BLaER1 (cell line): ENCODE results near the gene TIGD2.

ENCODE experiments used
- H3K27ac ChIP-seq: shearing (Covaris generic); formaldehyde crosslinking; 2 replicates; pipeline ENCODE4 v1.8.1; 2022
- H3K27me3 ChIP-seq: shearing (Covaris generic); formaldehyde crosslinking; 2 replicates; pipeline ENCODE4 v1.8.1; 2022
- H3K36me3 ChIP-seq: shearing (Covaris generic); formaldehyde crosslinking; 2 replicates; pipeline ENCODE4 v1.8.1; 2022
- H3K4me1 ChIP-seq: shearing (Covaris generic); formaldehyde crosslinking; 2 replicates; pipeline ENCODE4 v1.8.1; 2022
- H3K4me2 ChIP-seq: shearing (Covaris generic); formaldehyde crosslinking; 2 replicates; pipeline ENCODE4 v1.8.1; 2022
- H3K4me3 ChIP-seq: shearing (Covaris generic); formaldehyde crosslinking; 2 replicates; pipeline ENCODE4 v1.8.1; 2022
- H3K9ac ChIP-seq: shearing (Covaris generic); formaldehyde crosslinking; 2 replicates; pipeline ENCODE4 v1.8.1; 2022
- H3K9me3 ChIP-seq: shearing (Covaris generic); formaldehyde crosslinking; 2 replicates; pipeline ENCODE4 v1.8.1; 2022
- H4K20me1 ChIP-seq: shearing (Covaris generic); formaldehyde crosslinking; 2 replicates; pipeline ENCODE4 v1.8.1; 2022
- Cebpa-rat ChIP-seq: shearing (Covaris generic); IDR thresholded peaks from 2 replicates; pipeline ENCODE4 v1.8.1; 2022

TIGD2 gene

DNA sequence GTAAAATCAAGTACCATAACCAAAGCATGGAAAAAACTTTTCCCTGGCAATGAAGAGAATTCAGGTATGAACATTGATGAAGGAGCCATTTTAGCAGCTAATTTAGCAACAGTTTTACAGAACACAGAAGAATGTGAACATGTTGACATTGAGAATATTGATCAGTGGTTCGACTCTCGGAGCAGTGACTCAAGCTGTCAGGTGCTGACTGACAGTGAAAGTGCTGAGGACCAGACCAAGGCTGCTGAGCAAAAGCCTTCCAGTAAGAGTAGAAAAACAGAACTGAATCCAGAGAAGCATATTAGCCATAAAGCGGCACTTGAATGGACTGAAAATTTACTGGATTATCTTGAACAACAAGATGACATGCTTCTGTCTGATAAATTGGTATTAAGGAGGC lies 2.8 kb downstream of the TIGD2 start:
- Histone ChIP-seq H3K27ac (no peak overlapping the region), H3K4me3 (no peak overlapping the region), H3K4me1 (peaks cover 17% of the 10 kb centered on the region), H3K27me3 (peaks cover 14% of the 10 kb centered on the region), H4K20me1 (no peaks in the 10 kb centered on the region), H3K9ac (no peak overlapping the region), H3K36me3 (peaks cover 18% of the 10 kb centered on the region; the same call in 1 of the 2 replicates), H3K9me3 (0 out of 2 replicates have a peak, but pooled peaks cover 12% of the 10 kb centered on the region), H3K4me2 (no peak overlapping the region)
- no peak for TF ChIP-seq Cebpa-rat

DNA sequence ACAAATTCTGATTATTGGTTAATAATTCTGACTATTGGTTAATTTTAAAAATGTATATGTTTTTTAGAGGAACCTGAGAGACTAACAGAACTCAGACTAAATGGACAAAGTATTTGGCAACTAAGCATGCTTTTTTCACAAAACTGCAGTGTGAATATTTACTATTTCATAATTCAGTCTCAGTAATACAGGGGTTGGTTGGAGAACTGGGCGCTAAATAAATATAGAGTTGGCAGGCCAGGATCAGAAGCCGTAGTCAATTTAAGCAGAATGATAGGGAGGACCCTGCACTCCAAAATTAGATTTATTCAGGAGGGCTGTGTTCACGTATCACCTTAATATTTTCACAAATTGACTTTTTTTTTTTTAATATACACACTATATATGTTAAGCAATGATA lies 5.8 kb downstream of the TIGD2 start:
- TF ChIP-seq Cebpa-rat = no peak

DNA sequence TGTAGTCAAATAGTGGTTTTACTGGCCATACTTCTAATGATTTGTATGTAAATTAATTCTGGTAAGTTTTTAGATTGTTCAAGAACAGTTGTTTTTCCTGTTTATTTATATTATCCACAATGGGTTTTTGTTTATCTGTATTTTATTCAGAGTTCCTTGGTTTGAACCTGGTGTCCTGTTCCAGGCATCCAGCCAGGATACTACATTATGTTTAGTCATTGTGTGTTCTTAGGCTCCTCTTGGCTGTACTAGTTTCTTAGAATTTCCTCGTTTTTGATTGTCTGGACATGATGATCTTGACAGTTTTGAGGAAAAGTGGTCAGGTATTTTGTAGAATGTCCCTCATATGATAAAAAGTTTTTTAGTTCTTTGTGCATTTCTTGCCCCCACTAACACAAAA lies 7.8 kb downstream of the TIGD2 start:
- peaks cover 10% of the 10 kb centered on the region; the same call in 1 of the 2 replicates for H3K36me3 ChIP-seq
- TF ChIP-seq Cebpa-rat = no peak
- no peaks in the 10 kb centered on the region for H3K4me1 ChIP-seq
- H3K9me3 ChIP-seq = 0 out of 2 replicates have a peak, but pooled peaks cover 1% of the 10 kb centered on the region
- H4K20me1 ChIP-seq = no peaks in the 10 kb centered on the region
- no peak overlapping the region for H3K4me2 ChIP-seq
- no peak overlapping the region for H3K4me3 ChIP-seq
- H3K9ac ChIP-seq = no peak overlapping the region
- H3K27me3 ChIP-seq = no peaks in the 10 kb centered on the region
- H3K27ac ChIP-seq = no peak overlapping the region

More for the DNA sequence above, 5.8 kb downstream of the TIGD2 start:
- Histone ChIP-seq H3K4me2 (no peak overlapping the region), H3K4me1 (peaks cover 6% of the 10 kb centered on the region), H3K27ac (no peak overlapping the region), H3K9ac (no peak overlapping the region), H3K27me3 (no peaks in the 10 kb centered on the region), H3K4me3 (no peak overlapping the region), H3K36me3 (peaks cover 18% of the 10 kb centered on the region; the same call in 1 of the 2 replicates), H4K20me1 (no peaks in the 10 kb centered on the region), H3K9me3 (0 out of 2 replicates have a peak, but pooled peaks cover 12% of the 10 kb centered on the region)

DNA sequence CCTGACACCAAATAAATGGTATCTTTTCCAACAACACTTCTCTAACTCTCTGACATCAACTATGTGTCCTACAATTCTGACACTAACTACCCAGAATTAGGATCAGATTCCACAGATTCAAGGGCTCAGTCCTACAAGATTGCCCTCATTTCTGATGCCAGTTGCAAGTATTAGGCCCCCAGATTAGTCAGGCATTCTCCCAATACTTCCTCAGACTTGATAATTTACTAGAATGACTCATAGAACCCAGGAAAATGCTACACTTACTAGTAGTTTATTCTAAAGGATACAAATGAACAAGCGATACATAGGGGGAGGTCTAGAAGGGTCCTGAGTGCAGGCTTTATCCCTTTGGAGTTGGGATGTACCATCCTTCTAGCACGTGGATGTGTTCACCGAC lies 8.5 kb downstream of the TIGD2 start:
- H3K4me1 ChIP-seq = no peaks in the 10 kb centered on the region
- H3K36me3 ChIP-seq = peaks cover 9% of the 10 kb centered on the region; the same call in 1 of the 2 replicates
- H3K27me3 ChIP-seq = no peaks in the 10 kb centered on the region
- no peak overlapping the region for H3K27ac ChIP-seq
- H3K4me3 ChIP-seq = no peak overlapping the region
- H4K20me1 ChIP-seq = no peaks in the 10 kb centered on the region
- TF ChIP-seq Cebpa-rat = no peak
- H3K9ac ChIP-seq = no peak overlapping the region
- no peaks in the 10 kb centered on the region for H3K9me3 ChIP-seq
- no peak overlapping the region for H3K4me2 ChIP-seq

DNA sequence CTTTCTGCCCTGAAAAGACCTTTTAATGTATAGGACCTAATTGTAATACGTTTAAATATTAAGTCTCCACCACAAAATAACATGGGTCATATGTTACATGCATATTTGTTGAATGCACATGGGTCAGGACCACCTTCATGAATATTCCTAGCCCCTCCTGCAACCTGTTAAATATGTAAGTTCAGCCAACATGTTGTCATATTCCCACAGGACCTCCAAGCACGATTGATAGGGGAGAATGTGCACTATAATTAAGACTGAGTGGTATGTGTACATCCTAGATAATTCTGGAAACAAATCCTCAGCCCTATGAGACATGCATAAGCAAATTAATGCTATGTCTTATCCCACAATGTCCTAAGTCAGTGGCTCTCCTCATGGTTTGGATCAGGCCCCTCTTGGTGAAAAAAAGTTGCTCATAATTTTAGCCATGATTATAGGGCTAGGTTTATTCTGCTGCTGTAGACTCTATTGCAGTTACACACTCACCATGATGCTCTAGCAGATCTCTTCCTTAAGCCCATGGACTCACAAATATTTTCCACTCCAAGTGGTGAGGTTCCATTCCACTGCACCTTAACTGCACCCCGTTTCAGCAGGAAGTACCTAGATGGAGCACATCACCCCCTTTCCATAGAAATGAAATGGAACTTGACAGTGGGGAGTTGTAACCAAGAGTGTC lies 10.2 kb downstream of the TIGD2 start:
- no peak for TF ChIP-seq Cebpa-rat
- no peaks in the 10 kb centered on the region for H4K20me1 ChIP-seq
- H3K4me1 ChIP-seq = no peaks in the 10 kb centered on the region
- no peak overlapping the region for H3K9ac ChIP-seq
- H3K27ac ChIP-seq = no peak overlapping the region
- H3K4me3 ChIP-seq = no peak overlapping the region
- H3K36me3 ChIP-seq = peaks cover 4% of the 10 kb centered on the region; the same call in 1 of the 2 replicates
- H3K4me2 ChIP-seq = no peak overlapping the region
- H3K9me3 ChIP-seq = no peaks in the 10 kb centered on the region
- no peaks in the 10 kb centered on the region for H3K27me3 ChIP-seq

DNA sequence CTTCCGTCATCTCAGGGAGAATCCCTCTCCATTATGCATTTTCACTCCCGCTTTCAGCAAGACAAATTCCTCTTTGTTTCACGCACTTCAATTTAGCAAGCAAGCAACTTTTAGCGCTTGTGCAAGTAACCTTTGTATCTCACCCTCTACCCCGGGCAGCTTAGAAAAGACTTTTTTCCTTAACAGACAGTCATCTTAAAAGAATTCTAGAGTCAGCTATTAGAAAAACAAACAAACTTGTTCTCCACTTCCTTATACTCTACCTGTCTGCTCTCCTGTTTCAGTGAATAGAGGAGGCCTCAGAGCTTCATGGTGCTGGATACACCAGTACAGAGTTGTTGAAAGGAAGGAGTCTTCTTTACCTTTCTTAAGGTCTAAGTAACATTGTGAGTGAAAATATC lies 12.1 kb downstream of the TIGD2 start:
- Histone ChIP-seq H3K9me3 (no peaks in the 10 kb centered on the region), H3K9ac (no peak overlapping the region), H3K36me3 (no peaks in the 10 kb centered on the region), H3K4me2 (no peak overlapping the region), H3K27ac (no peak overlapping the region), H3K4me3 (no peak overlapping the region), H4K20me1 (no peaks in the 10 kb centered on the region), H3K4me1 (no peaks in the 10 kb centered on the region), H3K27me3 (no peaks in the 10 kb centered on the region)
- TF ChIP-seq Cebpa-rat = no peak

DNA sequence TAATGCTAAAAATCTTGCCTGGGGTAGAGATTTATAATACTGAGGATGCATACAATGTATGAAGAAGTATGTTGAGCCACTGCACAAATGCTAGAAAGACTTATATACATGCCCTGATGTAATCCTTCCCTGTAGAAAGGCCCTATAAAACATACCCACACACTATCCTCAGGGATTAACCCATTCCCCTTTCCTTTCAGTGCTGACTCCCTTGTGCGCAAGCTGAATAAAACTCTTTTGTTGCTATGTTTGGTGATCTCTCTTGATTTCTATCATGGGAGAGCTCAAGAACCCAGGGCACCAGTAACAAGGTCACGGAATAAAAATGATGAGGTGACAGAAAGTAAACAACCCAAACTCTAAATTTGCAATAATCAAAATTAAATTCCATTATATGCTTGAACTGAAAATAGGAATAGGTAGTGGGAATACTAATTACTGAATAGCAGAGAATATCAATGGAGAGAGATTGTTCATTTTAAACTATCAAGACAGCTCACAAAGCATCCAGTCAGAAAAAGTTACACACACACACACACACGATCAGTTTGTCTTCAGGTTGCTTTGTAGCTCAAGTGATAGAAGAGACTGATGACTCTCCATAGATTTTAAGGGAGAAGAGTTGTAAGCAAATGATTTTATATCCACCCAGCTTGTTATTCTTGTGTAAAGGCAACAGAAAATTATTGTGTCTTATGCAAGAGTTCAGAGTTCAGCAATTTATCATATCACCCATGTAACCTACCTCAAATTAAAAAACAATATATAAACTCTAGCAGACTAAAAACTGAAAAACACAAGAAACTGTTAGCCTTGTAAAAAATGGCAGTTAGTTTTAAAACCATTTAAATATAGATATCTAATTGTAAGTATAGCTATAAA lies 14.8 kb downstream of the TIGD2 start:
- no peaks in the 10 kb centered on the region for H3K36me3 ChIP-seq
- TF ChIP-seq Cebpa-rat = no peak
- no peaks in the 10 kb centered on the region for H3K4me1 ChIP-seq

DNA sequence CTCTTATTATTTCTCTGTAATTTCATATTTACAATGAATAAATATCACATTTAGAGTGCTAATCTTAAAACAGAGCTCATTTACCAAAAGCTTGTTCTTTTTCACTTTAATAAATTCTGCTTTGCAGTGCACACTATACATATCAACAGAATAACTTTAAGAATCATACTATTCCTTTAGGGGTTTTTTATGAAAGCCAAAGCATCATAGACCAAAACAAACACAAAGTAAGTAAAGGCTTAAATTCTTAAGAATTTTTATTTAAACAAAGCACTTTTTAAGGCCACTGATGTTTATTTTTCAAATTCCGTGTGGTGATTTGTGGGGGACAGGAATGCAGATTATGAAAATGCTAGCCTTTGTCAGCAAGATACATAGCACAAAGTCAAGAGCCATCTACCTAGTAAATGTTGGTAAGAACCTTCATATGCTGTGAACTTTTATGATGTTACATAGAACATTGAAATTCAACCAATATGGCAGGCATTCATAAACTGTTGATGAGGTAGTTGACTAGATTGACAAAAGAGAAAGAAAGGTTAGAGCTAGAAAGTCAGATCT lies 17.8 kb downstream of the TIGD2 start:
- no peaks in the 10 kb centered on the region for H3K27me3 ChIP-seq
- H3K27ac ChIP-seq = no peak overlapping the region
- H3K4me1 ChIP-seq = no peaks in the 10 kb centered on the region
- H3K4me2 ChIP-seq = no peak overlapping the region
- H3K9ac ChIP-seq = no peak overlapping the region
- no peak for TF ChIP-seq Cebpa-rat
- no peaks in the 10 kb centered on the region for H3K36me3 ChIP-seq
- no peak overlapping the region for H3K4me3 ChIP-seq
- H4K20me1 ChIP-seq = no peaks in the 10 kb centered on the region
- H3K9me3 ChIP-seq = no peaks in the 10 kb centered on the region

More for the DNA sequence above, 14.8 kb downstream of the TIGD2 start:
- Histone ChIP-seq H3K4me3 (no peak overlapping the region), H3K9ac (no peak overlapping the region), H3K9me3 (no peaks in the 10 kb centered on the region), H3K27me3 (no peaks in the 10 kb centered on the region), H3K4me2 (no peak overlapping the region), H3K27ac (no peak overlapping the region), H4K20me1 (no peaks in the 10 kb centered on the region)

DNA sequence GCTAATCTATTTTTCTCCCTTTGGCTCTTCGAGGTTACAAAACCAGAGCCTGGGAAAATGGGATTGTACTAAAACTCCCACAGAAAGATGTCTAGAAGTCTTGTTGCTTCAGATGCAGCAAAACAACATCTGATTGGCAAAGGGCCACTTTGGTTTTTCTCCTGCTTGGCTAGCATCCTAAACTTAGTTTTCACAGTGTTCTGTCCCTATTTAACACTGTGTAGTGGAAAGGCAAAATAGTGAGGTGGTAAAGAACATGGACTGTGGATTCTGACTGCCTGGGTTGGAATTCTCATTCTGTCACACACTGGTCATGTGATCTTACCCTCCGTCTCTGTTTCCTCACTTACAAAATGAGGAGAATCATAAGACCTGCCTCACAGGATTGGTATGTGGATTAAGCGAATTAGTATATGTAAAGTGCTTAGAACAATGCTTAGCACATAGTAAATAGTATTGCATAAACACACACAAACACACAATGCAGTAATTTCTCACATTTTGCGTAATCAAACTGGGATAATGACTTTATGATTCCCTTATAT lies 23.5 kb downstream of the TIGD2 start:
- Histone ChIP-seq H3K27me3 (no peaks in the 10 kb centered on the region), H3K9ac (no peak overlapping the region), H3K4me2 (no peak overlapping the region), H3K4me1 (no peaks in the 10 kb centered on the region), H3K9me3 (no peaks in the 10 kb centered on the region), H4K20me1 (no peaks in the 10 kb centered on the region), H3K36me3 (no peaks in the 10 kb centered on the region), H3K27ac (no peak overlapping the region), H3K4me3 (no peak overlapping the region)
- no peak for TF ChIP-seq Cebpa-rat
